BLaER1 treated with 17β-estradiol and CSF1 and Interleukin-3, amounts not matched to agents 10 nM and 100 nM (cell line): Measurements from ENCODE around the gene LRRK1.

Experiments used
- H3K27ac ChIP-seq, 11 experiments: shearing (Covaris generic); formaldehyde crosslinking; 2 replicates each; pipeline ENCODE4 v1.8.1; 2022
- H3K27me3 ChIP-seq, 11 experiments: shearing (Covaris generic); formaldehyde crosslinking; 2 replicates each; pipeline ENCODE4 v1.8.1; 2022
- H3K36me3 ChIP-seq, 11 experiments: shearing (Covaris generic); formaldehyde crosslinking; 2 replicates each; pipeline ENCODE4 v1.8.1; 2022
- H3K4me1 ChIP-seq, 10 experiments: shearing (Covaris generic); formaldehyde crosslinking; 2 replicates each; pipeline ENCODE4 v1.8.1; 2022
- H3K4me2 ChIP-seq, 11 experiments: shearing (Covaris generic); formaldehyde crosslinking; 2 replicates each; pipeline ENCODE4 v1.8.1; 2022
- H3K4me3 ChIP-seq, 10 experiments: shearing (Covaris generic); formaldehyde crosslinking; 2 replicates each; pipeline ENCODE4 v1.8.1; 2022
- H3K9ac ChIP-seq, 11 experiments: shearing (Covaris generic); formaldehyde crosslinking; 2 replicates each; pipeline ENCODE4 v1.8.1; 2022
- H3K9me3 ChIP-seq, 11 experiments: shearing (Covaris generic); formaldehyde crosslinking; replicated peaks in 1 of 11; 2 replicates each; pipeline ENCODE4 v1.8.1; 2022
- H4K20me1 ChIP-seq, 11 experiments: shearing (Covaris generic); formaldehyde crosslinking; 2 replicates each; pipeline ENCODE4 v1.8.1; 2022
- Cebpa-rat ChIP-seq, 11 experiments: shearing (Covaris generic); IDR thresholded peaks; 2 replicates each; pipeline ENCODE4 v1.8.1; 2022

LRRK1 gene, protein sequence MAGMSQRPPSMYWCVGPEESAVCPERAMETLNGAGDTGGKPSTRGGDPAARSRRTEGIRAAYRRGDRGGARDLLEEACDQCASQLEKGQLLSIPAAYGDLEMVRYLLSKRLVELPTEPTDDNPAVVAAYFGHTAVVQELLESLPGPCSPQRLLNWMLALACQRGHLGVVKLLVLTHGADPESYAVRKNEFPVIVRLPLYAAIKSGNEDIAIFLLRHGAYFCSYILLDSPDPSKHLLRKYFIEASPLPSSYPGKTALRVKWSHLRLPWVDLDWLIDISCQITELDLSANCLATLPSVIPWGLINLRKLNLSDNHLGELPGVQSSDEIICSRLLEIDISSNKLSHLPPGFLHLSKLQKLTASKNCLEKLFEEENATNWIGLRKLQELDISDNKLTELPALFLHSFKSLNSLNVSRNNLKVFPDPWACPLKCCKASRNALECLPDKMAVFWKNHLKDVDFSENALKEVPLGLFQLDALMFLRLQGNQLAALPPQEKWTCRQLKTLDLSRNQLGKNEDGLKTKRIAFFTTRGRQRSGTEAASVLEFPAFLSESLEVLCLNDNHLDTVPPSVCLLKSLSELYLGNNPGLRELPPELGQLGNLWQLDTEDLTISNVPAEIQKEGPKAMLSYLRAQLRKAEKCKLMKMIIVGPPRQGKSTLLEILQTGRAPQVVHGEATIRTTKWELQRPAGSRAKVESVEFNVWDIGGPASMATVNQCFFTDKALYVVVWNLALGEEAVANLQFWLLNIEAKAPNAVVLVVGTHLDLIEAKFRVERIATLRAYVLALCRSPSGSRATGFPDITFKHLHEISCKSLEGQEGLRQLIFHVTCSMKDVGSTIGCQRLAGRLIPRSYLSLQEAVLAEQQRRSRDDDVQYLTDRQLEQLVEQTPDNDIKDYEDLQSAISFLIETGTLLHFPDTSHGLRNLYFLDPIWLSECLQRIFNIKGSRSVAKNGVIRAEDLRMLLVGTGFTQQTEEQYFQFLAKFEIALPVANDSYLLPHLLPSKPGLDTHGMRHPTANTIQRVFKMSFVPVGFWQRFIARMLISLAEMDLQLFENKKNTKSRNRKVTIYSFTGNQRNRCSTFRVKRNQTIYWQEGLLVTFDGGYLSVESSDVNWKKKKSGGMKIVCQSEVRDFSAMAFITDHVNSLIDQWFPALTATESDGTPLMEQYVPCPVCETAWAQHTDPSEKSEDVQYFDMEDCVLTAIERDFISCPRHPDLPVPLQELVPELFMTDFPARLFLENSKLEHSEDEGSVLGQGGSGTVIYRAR (N-terminal part only)

DNA sequence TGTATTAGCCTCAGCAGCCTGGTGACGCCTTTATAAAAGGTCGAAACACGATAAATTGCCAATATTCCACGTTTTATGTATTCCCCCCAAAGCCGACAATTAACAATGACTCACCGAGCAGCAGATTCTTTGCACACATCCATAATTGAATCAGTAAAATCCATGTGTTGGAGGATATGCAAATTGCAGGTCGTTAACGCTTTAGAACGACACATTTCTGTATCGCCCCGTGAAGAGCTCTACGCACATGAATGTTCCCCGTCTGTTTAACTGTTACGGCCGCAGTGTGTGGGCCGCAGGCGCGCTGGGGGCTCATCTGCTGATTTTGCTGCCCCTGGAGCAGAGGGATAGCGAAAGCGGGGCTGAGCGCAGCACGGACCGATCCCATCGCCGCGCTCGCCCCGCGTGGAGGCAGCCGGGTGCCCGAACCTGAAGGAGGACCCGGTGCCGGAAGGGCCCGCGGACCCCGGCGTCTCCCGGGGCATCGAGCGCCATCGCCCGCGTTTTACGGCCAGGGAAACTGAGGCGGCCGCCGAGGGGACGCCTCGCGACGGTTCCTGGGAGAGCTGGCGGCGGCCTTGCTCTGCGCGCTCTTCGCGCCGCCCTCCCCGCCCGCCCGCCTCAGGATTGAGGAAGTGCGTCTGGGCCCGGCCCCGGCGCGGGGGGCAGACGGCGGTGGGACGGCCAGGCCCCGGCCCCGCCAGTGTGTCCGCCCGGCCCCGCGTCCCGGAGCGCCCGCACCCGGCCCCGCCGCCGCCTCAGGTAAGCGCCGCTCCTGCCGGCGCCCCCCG is at the start of gene LRRK1:
LRRK1 (plus strand) TSS at position 668 of the 791 bp plus-strand sequence. CDS start 5,276 bp downstream, outside the sequence.
- Histone ChIP-seq H3K4me1 (peaks cover 37 to 59% (median 41%) of the 10 kb centered on the region in 10 experiments), H3K27ac (peak within 1 kb of the TSS; percentile 56 to 81 (median 72); a peak in 21 of 22 replicates), H3K36me3 (no peaks in the 10 kb centered on the region), H3K27me3 (peaks cover 51 to 76% (median 68%) of the 10 kb centered on the region in 11 experiments), H3K4me2 (peak within 1 kb of the TSS; percentile 83 to 99 (median 96)), H4K20me1 (peaks cover 0 to 24% (median 4%) of the 10 kb centered on the region in 11 experiments; a peak in 12 of 22 replicates), H3K9ac (peak within 1 kb of the TSS; percentile 73 to 89 (median 81)), H3K9me3 (no peaks in the 10 kb centered on the region), H3K4me3 (peak within 1 kb of the TSS; percentile 67 to 78 (median 71))
- no peak for TF ChIP-seq Cebpa-rat (IDR thresholded peaks at IDR 0.05)

DNA sequence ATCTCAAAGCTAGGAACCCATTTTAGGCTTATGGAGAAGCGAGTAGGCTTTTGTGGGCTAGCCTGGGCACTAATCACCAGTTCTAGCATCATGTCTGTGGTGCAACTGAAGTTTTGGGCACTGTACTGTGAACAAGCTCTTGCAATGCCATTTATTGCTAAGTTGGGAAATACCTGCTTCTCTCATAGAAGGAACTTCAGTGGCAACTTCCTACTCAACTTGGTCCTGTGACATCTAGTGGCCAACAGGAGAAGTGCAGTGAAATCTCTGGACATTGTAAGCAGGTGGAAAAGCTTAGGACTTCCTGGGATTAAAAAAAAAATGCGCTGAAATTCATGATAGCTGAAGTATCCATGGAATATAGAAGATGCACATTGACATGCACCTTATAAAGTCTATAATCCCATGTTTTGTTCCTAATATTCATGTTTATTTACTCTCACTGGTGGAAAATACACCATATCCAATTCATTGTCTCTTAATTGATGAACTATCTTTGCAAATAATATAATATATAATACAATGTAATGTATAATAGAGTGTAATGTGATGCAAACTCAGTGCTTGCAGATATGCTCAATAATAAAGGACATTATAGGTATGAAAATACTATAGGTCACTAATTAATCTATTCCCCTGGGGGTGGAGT is 46.0 kb upstream of the LRRK1 start:
- no peak overlapping the region for H3K9ac ChIP-seq
- H3K4me3 ChIP-seq = no peak overlapping the region
- peak in 8 of 11 experiments; percentile 34 to 93 (median 54); a peak in 10 of 22 replicates for TF ChIP-seq Cebpa-rat (IDR thresholded peaks at IDR 0.05)
- peaks cover 19 to 37% (median 31%) of the 10 kb centered on the region in 11 experiments for H3K27me3 ChIP-seq
- peaks cover 0 to 8% (median 2%) of the 10 kb centered on the region in 10 experiments; a peak in 9 of 20 replicates for H3K4me1 ChIP-seq
- peaks cover 8 to 19% (median 14%) of the 10 kb centered on the region in 11 experiments; a peak in 21 of 22 replicates for H3K9me3 ChIP-seq
- no peaks in the 10 kb centered on the region for H3K36me3 ChIP-seq
- peak overlapping the region in 7 of 11 experiments; percentile 3 to 16 (median 7); a peak in 6 of 22 replicates for H3K4me2 ChIP-seq
- peak overlapping the region in 6 of 11 experiments; percentile 28 to 57 (median 40); a peak in 6 of 22 replicates for H3K27ac ChIP-seq
- H4K20me1 ChIP-seq = peaks cover 0 to 12% (median 0%) of the 10 kb centered on the region in 11 experiments; a peak in 4 of 22 replicates

DNA sequence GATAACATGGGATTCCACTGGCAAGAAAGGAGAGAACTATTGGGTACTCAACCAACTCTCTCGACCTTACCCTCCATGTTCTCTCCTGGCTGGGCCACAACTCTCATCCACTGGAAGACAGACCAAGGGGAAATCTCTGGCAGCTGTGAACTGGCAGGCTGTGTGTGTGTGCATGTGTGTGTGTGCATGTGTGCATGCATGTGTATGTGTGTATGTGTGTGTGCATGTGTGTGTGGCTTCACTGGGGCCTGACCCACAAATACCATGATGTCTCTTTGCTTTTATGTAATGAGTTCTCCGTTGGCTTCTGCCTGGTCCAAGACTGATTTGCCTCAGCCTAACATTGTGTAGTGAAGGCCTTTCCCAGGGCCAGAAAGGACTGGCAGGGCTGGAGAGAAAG is 43.7 kb upstream of the LRRK1 start:
- Histone ChIP-seq H3K36me3 (no peaks in the 10 kb centered on the region), H3K4me3 (no peak overlapping the region), H3K4me2 (no peak overlapping the region), H3K4me1 (peaks cover 0 to 12% (median 5%) of the 10 kb centered on the region in 10 experiments; a peak in 10 of 20 replicates), H3K9ac (no peak overlapping the region), H3K27ac (no peak overlapping the region), H3K27me3 (peaks cover 43 to 60% (median 55%) of the 10 kb centered on the region in 11 experiments), H4K20me1 (peaks cover 0 to 32% (median 6%) of the 10 kb centered on the region in 11 experiments; a peak in 11 of 22 replicates), H3K9me3 (peaks cover 0 to 16% (median 8%) of the 10 kb centered on the region in 11 experiments; a peak in 11 of 22 replicates)
- no peak for TF ChIP-seq Cebpa-rat (IDR thresholded peaks at IDR 0.05)

DNA sequence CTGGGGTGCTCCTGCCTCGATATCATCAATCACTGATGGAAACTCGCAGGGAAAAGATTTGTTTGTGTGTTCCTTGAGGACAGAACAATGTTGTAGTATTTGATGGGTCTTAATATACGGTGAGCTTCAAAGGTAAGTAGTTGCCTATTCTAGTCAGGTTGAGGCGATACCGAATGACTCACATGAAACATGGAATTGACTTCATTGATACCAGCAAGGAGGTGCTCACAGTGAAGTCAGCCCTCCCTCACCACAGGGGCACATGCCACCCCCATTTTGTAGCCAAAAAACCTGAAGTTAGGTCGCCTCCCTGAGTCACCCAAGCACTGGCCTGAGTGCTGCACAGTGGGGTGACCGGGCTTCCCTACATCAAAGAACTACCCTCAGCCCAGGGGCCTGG is 43.2 kb upstream of the LRRK1 start:
- H3K4me2 ChIP-seq = no peak overlapping the region
- no peak overlapping the region for H3K27ac ChIP-seq
- H3K9me3 ChIP-seq = peaks cover 0 to 19% (median 8%) of the 10 kb centered on the region in 11 experiments; a peak in 11 of 22 replicates
- no peaks in the 10 kb centered on the region for H3K36me3 ChIP-seq
- TF ChIP-seq Cebpa-rat (IDR thresholded peaks at IDR 0.05) = no peak
- no peak overlapping the region for H3K9ac ChIP-seq
- peaks cover 0 to 32% (median 10%) of the 10 kb centered on the region in 11 experiments; a peak in 11 of 22 replicates for H4K20me1 ChIP-seq
- H3K27me3 ChIP-seq = peaks cover 48 to 65% (median 60%) of the 10 kb centered on the region in 11 experiments
- peaks cover 0 to 12% (median 5%) of the 10 kb centered on the region in 10 experiments; a peak in 10 of 20 replicates for H3K4me1 ChIP-seq
- H3K4me3 ChIP-seq = no peak overlapping the region

DNA sequence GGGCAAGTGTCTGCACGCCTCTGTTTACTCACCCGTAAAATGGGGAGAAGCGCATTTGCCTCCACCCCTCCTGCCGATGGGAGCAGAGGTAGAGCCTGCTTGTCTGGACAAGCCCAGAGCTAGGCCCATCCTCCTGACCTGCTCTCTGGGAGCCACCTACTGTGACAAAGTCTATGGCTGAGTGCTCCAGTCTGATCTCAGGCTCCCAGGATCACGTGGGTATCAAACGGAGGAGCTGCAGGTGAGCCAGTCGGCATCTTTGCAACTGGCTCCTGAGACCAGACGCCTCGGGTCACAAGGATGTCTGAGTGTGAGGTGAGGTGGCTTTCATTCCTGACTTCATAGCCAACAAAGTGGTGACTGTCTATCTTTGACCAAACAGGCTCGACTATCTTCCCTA is 41.6 kb upstream of the LRRK1 start:
- Histone ChIP-seq H4K20me1 (peaks cover 0 to 37% (median 11%) of the 10 kb centered on the region in 11 experiments; a peak in 11 of 22 replicates), H3K36me3 (no peaks in the 10 kb centered on the region), H3K4me2 (no peak overlapping the region), H3K27ac (no peak overlapping the region), H3K4me1 (peaks cover 0 to 10% (median 4%) of the 10 kb centered on the region in 10 experiments; a peak in 10 of 20 replicates), H3K4me3 (no peak overlapping the region), H3K27me3 (peaks cover 63 to 81% (median 75%) of the 10 kb centered on the region in 11 experiments), H3K9ac (no peak overlapping the region), H3K9me3 (peaks cover 0 to 19% (median 8%) of the 10 kb centered on the region in 11 experiments; a peak in 11 of 22 replicates)
- no peak for TF ChIP-seq Cebpa-rat (IDR thresholded peaks at IDR 0.05)

DNA sequence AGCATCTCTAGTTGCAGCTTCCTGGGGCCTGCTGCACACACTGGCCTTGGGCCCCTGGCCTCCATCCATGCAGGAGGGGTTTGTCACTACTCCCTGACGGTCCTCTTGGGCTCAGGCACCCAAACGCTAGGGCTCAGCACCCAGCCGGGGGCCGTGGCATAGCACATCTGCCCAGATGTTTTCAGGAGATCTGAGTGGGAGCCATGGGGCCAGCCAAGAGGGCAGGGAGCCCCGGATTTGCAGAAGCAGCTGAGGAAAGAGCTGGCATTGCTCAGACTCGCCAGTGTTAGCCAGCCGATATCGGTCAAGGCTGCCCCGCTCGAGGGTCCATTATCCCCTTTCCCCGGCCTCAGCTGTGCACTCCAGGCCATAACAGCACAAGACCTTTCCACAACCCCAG is 41.0 kb upstream of the LRRK1 start:
- Histone ChIP-seq H3K4me3 (no peak overlapping the region), H4K20me1 (peaks cover 0 to 37% (median 11%) of the 10 kb centered on the region in 11 experiments; a peak in 11 of 22 replicates), H3K27me3 (peaks cover 69 to 87% (median 81%) of the 10 kb centered on the region in 11 experiments), H3K4me2 (no peak overlapping the region), H3K9me3 (peaks cover 0 to 19% (median 8%) of the 10 kb centered on the region in 11 experiments; a peak in 11 of 22 replicates), H3K9ac (no peak overlapping the region), H3K27ac (no peak overlapping the region), H3K4me1 (peaks cover 0 to 7% (median 0%) of the 10 kb centered on the region in 10 experiments; a peak in 2 of 20 replicates), H3K36me3 (no peaks in the 10 kb centered on the region)
- TF ChIP-seq Cebpa-rat (IDR thresholded peaks at IDR 0.05) = no peak

DNA sequence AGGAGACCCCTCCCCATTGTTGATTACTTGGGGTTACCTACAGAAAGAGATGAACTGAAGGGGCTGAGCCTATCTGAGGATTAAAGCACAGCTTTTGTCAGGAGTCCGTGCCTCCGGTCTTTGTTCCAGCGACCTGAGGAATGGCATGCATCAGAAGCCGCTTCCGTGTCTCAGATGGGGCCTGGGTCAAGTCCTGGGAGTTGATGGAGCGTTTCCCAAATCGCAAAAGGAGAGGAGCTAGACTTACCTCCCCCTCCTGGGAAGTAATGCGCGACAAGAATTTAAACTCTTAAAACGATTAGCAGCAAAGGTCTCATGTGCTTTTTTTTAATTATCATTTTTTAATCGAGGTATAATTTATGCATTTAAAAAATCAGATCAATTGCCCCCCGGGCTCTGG is 40.5 kb upstream of the LRRK1 start:
- H3K9me3 ChIP-seq = peaks cover 0 to 19% (median 8%) of the 10 kb centered on the region in 11 experiments; a peak in 11 of 22 replicates
- H3K36me3 ChIP-seq = no peaks in the 10 kb centered on the region
- H4K20me1 ChIP-seq = peaks cover 0 to 37% (median 11%) of the 10 kb centered on the region in 11 experiments; a peak in 11 of 22 replicates
- H3K27ac ChIP-seq = no peak overlapping the region
- peaks cover 0 to 7% (median 0%) of the 10 kb centered on the region in 10 experiments; a peak in 2 of 20 replicates for H3K4me1 ChIP-seq
- H3K4me3 ChIP-seq = peak overlapping the region; percentile 35 to 62 (median 45); a peak in 16 of 20 replicates
- H3K9ac ChIP-seq = no peak overlapping the region
- peaks cover 74 to 92% (median 86%) of the 10 kb centered on the region in 11 experiments for H3K27me3 ChIP-seq
- no peak for TF ChIP-seq Cebpa-rat (IDR thresholded peaks at IDR 0.05)
- H3K4me2 ChIP-seq = peak overlapping the region; percentile 50 to 75 (median 60); a peak in 18 of 22 replicates
